Left renal cortex interstitium (tissue), 4 donors: ENCODE measurements around the gene INO80E. TPM values are rescaled to one million over a fixed set of nuclear protein-coding genes. Genes with fewer than 3 reads are reported as not detected.

Experiments
- DNase-seq, 4 donors: peaks; one replicate each; pipeline ENCODE4 v3.0.0-alpha.2; 2013; ENCODE audit warnings: low read depth in 4 of 4, low spot score in 2 of 4, missing footprints in 1 of 4
- polyA plus RNA-seq, 4 donors: library from polyadenylated mRNA; unstranded; fragments of 120-200 nt; gene quantifications; one replicate each; pipeline ENCODE4 v1.2.1, GENCODE V29; 2013; ENCODE audit not compliant: insufficient read length in 4 of 4

INO80E gene
- polyA plus RNA-seq, 4 donors = 36.3 to 70.3 (median 55.2) TPM

DNA sequence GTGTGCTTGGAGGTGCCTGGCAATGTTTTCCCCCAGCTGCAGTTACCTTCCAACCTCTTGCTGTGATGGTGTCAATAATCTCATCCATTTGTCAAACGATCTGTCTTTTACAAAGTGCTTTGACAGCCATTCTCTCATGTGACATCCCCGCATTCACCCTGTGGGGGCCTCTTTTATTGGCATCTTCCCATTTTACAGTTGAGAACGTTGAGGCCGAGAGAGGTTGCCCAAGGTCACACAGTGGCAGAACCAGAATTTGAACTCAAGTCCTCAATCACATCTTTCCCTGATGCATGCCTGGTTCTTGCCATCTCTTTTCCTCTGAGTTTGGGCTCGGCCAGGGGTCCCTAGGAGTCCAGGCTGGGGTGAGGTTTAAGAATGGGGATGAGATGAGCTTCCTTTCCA lies 20.9 kb upstream of the INO80E start:
- no peak for DNase-seq

DNA sequence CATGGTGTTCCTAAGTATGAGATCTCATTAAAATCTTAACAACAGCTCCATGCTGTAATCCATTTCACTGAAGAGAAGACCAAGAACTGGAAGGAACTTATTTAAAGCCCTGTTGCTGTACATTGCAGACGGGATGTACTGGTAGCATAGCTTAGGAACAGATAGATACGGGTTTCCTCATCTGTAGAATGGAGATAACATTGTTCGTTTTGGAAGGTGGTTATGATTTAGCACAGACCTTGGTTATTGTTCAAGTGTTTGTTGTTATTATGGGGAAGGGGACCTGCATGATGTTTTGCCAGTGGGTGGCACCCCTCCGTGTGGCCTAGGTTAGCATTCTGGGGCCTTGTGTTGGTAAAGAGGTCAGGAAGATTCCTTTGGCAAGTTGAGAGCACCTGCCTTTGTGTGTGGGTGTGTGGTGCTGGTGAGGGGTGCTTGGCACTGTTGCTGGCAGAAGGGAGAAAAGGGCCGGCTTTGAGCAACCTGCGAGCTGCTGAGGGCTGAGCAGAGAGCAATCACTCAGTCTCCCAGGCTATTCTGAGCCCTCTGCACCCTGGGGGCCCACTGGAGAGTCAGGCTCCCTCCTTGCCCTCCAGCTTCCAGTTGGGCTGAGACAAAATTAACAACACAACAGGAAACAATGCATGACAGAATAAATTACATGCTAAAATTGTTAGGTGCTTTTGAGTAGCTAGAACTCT lies 20.1 kb upstream of the INO80E start:
- DNase-seq = no peak

DNA sequence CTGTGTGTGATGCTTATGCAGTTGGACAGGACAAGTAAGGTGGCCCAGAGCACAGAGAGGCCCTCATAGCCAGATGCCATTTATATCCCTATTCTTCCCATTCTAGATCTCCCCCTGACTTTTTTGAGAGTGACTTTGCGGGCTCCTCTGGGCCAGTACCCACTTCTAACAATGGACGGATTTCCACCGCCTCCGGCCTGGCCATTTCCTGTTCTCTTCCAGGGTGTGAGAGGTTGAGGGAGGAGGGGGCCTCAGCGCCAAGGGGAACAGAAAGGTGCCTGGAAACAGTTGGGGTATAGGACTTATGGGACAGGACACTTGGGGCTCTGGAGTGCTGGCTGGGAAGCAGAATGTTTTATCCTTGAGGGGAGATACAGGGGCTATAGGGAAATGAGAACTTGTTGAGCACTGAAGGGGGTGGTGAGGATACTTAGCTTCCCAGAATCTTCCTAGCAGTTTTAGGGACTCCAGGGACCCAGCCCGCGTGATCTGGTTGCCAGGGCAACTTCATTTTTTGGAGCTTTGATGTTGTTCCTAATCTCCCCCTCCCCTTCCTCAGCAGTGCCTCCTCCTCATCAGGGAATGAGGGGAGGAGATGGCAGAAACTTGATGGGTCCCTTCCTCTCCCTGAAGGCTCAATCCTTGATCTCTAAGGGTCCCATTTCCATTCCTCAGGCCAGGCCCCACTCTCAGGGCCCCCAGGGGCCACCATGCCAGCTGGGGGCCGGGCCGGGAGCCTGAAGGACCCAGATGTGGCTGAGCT lies 18.8 kb upstream of the INO80E start:
- no peak for DNase-seq

DNA sequence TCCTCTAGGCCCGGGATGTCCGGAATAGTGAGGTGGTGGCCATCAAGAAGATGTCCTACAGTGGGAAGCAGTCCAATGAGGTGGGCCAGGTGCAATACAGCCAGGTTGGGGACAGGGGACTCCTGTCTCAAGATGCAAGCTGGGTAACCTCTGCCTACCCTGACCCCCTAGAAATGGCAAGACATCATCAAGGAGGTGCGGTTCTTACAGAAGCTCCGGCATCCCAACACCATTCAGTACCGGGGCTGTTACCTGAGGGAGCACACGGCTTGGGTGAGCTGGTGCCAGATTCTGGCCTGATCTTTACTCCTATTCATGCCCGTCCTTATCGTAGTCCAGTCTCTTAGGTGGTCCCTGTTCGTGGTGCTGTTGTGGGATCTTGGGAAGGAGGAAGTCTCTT lies 18.0 kb upstream of the INO80E start:
- DNase-seq = no peak

DNA sequence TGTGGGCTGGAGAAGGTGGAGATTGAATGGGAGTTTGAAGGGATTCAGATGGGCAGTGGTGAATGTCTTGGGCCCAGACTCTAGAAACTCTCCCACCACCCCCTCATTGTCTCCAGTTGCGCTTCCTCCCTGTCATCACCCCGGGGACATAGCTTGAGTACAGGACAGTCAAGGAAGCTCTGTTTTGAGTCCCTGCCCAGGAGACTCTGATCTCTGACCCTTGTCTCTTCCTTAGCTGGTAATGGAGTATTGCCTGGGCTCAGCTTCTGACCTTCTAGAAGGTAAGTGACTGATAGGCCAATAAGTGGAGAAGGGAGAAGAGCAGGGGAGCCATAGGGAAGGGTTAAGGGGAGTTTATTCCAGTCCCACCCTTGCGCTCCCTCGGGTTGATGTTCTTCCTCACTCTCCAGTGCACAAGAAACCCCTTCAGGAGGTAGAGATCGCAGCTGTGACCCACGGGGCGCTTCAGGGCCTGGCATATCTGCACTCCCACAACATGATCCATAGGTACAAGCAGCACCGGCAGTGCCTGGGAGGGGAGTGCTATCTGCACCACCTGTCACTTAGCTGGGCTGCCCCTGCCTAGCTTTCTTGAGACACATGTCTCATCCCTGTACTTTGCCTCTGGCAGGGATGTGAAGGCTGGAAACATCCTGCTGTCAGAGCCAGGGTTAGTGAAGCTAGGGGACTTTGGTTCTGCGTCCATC lies 17.3 kb upstream of the INO80E start:
- DNase-seq = no peak

DNA sequence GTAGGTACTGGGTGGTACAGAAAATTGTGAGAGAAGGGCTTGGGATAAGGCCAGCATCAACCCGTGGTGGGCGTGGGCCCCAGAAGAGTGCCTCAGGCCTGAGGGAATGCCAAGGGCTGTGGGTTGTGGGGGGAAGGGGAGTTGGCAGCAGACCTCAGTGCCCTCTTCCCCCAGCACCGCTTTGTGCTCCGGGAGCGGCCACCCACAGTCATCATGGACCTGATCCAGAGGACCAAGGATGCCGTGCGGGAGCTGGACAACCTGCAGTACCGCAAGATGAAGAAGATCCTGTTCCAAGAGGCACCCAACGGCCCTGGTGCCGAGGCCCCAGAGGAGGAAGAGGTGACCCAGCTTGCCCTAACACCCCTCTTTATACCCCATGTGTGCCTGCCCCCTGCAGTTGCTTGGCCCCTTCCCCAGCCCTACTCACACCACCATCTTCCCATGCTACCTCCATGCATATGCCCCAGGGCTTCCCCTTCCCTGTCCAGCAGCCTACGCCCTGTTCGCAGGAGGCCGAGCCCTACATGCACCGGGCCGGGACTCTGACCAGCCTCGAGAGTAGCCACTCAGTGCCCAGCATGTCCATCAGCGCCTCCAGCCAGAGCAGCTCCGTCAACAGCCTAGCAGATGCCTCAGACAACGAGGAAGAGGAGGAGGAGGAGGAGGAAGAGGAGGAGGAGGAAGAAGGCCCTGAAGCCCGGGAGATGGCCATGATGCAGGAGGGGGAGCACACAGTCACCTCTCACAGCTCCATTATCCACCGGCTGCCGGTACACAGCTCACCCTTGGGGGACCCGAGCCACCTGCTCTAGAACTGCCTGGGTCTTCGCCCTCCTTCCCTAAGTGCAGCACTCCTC lies 13.3 kb upstream of the INO80E start:
- DNase-seq = no peak

DNA sequence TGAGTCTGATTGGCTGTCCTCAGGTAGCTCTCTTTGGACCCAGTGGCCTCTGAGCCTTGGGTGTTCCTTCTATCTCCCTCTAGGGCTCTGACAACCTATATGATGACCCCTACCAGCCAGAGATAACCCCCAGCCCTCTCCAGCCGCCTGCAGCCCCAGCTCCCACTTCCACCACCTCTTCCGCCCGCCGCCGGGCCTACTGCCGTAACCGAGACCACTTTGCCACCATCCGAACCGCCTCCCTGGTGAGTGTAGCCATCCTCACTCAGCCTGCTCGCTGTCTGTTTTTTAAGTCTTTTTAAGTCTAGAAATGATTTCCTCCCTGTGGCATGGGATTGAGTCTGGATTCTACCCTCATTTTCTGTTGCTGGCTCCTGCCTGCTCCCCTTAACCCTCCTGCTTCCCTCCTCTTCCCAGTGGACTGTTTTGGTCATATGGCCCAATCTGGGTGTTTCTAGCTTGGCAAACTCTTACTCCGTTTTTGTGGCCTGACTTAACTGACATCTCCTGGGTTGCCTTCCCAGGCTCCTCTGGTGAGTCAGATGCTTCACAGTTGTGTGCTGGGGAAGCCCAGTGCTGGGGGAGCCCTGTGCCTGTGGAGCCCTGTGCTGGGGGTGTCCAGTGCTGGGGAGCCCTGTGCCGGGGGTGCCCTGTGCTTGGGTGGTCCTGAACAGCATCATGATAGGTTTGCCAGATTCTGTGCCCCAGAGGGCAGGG lies 12.5 kb upstream of the INO80E start:
- DNase-seq = no peak

DNA sequence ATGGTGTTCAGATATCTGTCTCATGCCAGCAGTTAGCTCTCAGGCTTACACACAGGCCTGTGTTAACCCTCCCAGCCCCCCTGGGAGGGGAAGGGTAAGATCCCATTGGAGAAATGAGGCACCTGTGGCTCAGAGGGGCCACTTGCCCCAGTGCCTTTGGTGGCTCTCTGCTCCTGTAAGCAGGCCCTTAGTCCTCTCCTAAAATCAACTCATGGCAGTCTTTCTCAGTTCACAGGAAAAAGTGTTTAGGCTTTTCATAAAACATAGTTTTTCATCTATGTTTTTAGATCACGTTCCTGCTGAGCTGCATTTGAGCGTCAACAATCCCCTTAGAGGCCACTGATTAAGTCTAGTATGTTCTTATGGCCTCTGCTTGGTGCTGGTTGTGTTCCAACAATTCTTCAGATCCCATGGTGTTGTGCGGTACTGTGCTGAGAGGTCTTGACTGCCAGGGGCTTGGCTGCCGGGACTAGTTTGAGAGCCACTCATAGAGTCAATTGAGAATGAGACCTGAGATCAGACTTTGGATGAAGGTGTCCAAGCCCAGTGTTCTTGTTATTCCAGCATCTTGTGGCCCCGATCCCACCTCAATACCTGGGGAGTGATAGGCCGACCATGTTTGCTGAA lies 11.8 kb upstream of the INO80E start:
- DNase-seq = no peak

DNA sequence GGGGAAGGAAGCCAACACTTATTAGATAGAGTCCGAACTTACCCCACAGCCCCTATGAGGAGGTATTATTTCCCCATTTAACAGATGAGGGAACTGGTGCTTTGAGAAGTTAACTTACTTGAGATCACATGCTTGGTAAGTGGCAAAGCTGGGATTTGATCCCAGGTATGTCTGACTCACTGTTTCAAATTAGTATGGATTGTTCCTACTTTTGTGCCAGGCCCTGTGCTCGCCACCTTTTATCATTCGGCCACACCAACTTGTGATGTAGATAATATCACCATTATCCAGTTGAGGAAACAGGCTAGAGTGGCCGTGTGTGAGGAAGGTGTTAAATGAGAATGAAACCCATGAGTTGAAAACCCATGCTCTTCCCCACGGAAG lies 11.3 kb upstream of the INO80E start:
- no peak for DNase-seq

DNA sequence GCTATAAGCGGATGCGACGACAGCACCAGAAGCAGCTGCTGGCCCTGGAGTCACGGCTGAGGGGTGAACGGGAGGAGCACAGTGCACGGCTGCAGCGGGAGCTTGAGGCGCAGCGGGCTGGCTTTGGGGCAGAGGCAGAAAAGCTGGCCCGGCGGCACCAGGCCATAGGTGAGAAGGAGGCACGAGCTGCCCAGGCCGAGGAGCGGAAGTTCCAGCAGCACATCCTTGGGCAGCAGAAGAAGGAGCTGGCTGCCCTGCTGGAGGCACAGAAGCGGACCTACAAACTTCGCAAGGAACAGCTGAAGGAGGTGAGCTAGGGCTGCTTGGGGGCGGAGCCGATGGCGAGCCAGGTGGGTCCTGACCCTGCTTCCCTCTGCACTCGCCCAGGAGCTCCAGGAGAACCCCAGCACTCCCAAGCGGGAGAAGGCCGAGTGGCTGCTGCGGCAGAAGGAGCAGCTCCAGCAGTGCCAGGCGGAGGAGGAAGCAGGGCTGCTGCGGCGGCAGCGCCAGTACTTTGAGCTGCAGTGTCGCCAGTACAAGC lies 10.7 kb upstream of the INO80E start:
- no peak for DNase-seq

DNA sequence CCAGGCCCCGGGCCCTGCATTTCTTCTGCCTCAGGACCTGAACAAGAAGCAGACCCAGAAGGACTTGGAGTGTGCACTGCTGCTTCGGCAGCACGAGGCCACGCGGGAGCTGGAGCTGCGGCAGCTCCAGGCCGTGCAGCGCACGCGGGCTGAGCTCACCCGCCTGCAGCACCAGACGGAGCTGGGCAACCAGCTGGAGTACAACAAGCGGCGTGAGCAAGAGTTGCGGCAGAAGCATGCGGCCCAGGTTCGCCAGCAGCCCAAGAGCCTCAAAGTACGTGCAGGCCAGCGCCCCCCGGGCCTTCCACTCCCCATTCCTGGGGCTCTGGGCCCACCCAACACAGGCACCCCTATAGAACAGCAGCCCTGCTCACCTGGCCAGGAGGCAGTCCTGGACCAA lies 9.8 kb upstream of the INO80E start:
- DNase-seq = no peak

DNA sequence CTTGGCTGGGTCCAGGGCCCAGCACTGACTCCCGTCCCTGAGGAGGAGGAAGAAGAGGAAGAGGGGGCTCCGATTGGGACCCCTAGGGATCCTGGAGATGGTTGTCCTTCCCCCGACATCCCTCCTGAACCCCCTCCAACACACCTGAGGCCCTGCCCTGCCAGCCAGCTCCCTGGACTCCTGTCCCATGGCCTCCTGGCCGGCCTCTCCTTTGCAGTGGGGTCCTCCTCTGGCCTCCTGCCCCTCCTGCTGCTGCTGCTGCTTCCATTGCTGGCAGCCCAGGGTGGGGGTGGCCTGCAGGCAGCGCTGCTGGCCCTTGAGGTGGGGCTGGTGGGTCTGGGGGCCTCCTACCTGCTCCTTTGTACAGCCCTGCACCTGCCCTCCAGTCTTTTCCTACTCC lies 9.1 kb upstream of the INO80E start:
- DNase-seq = no peak

DNA sequence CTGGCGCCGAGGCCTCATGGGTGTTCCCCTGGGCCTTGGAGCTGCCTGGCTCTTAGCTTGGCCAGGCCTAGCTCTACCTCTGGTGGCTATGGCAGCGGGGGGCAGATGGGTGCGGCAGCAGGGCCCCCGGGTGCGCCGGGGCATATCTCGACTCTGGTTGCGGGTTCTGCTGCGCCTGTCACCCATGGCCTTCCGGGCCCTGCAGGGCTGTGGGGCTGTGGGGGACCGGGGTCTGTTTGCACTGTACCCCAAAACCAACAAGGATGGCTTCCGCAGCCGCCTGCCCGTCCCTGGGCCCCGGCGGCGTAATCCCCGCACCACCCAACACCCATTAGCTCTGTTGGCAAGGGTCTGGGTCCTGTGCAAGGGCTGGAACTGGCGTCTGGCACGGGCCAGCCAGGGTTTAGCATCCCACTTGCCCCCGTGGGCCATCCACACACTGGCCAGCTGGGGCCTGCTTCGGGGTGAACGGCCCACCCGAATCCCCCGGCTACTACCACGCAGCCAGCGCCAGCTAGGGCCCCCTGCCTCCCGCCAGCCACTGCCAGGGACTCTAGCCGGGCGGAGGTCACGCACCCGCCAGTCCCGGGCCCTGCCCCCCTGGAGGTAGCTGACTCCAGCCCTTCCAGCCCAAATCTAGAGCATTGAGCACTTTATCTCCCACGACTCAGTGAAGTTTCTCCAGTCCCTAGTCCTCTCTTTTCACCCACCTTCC lies 8.5 kb upstream of the INO80E start:
- no peak for DNase-seq

DNA sequence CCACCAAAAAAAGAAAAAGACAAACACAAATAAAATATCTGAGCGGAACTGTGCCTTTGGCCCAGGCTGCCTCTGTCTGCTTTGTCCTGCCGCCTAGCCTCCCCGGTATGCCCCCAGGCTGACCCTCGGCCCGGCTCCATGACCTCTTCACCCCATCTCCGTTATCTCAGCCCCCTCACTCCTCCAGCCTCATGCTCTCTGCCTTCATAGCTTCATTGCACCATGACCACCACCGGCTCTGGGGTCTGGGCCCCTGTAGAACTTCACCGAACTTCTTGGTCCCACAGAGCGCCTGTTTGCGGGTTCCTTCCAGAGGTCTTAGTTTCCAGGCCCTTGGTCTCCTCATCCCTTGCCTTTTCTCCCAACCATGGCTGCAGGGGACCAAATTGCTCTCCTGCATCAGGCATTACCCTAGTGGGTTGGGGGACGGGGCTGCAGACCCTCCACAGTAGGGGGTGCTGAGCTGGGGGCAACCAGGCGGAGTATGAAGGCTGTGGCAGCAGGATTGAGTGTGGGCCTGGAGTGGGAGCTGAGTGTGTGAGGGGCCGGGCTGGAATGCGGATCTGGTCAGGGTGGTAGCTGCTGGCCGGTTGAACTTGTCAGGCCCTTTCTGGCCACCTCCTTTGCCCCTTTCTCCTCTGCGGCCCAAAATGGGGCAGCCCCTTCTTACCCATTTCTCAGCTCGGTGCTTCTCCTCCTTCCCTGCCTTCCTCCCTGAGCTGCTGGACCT lies 7.5 kb upstream of the INO80E start:
- DNase-seq = no peak

DNA sequence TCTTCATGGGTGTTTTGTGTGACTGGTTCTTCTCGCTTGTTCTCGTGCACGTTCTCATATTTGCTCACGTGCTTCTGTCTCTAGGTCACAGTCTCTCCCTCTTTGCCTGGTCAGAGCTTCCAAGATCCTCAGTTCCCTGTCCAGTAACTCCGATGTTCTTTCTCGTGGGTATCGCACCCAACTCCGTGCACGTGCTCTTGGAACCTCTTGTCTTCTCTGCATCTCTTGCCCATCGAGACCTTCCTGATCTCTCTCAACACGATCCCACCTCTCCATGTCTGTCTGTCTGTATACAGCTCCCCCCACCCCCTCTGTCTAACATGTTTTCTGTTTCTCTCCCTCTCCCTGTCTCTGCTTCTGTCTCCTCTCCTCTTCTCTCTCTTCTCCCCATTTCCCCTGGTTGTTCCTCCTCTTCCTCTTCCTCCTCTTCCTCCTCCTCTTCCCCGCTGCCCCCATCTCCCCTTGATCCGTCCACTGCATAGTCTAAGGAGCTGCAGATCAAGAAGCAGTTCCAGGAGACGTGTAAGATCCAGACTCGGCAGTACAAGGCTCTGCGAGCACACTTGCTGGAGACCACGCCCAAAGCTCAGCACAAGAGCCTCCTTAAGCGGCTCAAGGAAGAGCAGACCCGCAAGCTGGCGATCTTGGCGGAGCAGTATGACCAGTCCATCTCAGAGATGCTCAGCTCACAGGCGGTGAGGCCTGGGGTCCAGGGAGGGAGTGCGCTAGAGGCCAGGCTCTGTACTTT lies 6.8 kb upstream of the INO80E start:
- no peak for DNase-seq

DNA sequence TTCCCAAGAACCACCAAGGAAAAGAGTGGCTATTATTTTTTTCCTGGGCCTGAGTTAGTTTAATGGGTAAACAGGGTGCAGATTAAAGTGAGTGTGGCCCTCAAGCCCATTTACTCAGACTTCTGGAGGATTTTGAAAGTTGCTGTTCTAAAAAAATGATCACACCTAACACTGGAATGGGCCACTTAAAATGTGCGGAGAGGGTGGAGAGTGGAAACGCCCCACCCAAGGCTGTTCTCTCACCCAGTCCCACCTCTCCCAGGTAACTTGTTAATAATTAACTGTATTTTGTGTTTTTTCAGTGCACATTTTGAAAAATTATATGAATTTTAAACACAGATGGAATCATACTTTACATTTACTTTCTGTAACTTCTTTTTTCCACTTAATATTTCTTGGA lies 6.0 kb upstream of the INO80E start:
- no peak for DNase-seq

DNA sequence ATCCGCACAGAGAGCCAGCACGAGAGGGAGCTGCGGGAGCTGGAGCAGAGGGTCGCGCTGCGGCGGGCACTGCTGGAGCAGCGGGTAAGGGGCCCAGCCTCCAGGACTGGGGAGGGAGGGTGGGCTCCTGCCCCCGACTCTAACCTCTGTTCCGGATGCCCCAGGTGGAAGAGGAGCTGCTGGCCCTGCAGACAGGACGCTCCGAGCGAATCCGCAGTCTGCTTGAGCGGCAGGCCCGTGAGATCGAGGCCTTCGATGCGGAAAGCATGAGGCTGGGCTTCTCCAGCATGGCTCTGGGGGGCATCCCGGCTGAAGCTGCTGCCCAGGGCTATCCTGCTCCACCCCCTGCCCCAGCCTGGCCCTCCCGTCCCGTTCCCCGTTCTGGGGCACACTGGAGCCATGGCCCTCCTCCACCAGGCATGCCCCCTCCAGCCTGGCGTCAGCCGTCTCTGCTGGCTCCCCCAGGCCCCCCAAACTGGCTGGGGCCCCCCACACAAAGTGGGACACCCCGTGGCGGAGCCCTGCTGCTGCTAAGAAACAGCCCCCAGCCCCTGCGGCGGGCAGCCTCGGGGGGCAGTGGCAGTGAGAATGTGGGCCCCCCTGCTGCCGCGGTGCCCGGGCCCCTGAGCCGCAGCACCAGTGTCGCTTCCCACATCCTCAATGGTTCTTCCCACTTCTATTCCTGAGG lies 5.0 kb upstream of the INO80E start:
- no peak for DNase-seq
